SIG-M5 treated with dmso at 0.1 percent for 504 hours (cell line): ENCODE measurements around the gene PITPNB.
A peak's percentile ranks its signal among the peaks of the same experiment; 100 is the strongest.

ENCODE experiments used
- DNase-seq: peaks from one replicate; lab custom pipeline; 2025; ENCODE audit not compliant: unreplicated experiment; lab: John Stamatoyannopoulos, UW

PITPNB gene

GRCh38 chr22:27919222-27919941, at the start of gene PITPNB:
Gene PITPNB, minus strand, starts transcription at chr22:27919256. Its CDS starts 65 bp downstream, at chr22:27919191.
- DNase-seq = peak; percentile 92

GRCh38 chr22:27966168-27967064, 47.4 kb upstream of the PITPNB start:
- no peak for DNase-seq

DNA sequence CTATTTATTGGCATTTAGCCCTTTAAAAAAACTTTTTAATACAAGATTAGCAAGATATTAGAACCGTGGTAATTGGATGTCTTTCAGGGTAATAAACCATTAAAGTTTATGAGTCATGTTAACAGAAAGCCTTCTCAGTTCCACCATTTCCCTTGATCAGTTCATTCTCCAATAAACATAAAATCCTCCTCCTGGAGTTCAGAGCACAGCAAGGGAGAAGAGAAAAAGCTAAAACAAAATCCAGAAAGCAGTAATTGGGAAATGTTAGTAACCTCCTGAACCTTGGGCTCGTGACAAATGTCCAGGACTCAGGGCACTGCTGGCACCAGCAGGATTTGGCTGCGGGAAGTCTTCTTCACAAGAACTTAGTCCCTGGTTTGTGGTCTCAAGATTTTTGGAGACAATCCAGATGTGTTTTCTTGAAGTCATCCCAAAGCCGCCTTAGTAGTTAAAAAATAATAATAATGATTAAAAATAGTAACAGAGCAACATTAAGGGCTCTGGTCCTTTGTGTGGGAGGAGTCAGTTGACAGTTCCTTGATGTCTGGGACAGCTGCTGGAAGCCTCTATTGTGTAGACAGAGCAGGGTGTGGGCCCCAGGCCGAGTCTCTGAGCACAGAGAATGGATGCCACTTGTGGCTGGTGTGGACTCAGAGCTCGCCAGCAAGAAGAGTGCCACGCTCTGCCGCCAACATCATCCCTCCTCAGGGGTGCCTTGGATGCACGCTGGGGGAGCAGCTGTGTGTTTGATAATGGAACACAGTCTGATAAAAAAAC, 43.4 kb upstream of the PITPNB start:
- DNase-seq = no peak

DNA sequence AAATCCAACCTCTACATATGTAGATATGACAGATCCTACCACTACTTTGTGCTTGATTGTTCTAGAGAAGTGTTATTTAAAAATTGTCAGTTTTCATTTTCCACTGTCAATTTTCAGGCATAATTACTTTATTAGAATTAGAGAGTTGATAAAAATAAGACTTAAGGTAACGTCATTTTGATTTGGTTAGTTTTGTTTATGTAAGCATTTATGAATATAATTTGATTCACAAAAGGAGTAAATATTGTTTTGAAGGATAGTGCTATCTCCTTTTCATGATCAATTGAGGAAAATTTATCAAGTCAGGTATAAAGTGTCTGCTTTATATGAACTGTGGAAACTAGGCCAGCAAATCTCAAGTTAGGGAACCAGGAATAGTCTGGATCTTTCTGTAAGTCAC, 42.6 kb upstream of the PITPNB start:
- DNase-seq = no peak

- no peak for DNase-seq
Measured at GRCh38 chr22:27961182-27961581, 42.1 kb upstream of the PITPNB start.

DNA sequence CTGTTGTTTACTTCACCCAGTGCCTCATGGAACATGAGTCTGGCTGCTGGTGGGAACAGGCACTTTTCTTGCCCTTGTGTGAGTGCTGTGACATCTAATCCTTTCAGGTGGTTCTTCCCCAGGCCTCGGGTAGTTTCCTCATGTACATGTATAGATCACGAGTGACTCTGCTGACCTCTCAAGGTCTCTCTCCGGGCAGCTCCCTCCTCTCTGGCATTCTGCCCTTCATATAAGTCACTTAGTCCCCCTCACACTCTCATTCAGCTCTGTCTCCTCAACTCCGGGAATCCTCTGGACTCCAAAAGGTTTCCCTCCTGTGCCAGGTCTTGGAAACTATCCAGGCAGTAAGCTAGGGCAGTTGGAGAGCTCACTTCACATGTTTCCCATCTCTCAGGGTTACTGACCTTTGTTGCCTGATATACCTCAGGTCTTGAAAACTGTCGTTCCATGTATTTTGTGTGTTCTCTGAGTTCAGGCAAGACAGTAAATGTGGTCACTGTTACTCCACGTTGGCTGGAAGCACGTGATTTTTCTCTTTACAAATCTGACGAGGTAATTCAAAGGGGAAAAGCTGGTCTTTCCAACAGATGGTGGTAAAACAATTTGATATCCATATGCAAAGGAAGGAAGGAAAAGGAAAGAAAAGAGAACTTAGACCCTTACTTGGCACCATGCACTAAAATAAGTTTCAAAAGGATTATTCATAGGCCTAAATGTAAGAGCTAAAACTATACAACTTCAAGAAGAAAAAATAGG, 40.5 kb upstream of the PITPNB start:
- no peak for DNase-seq

GRCh38 chr22:27952779-27953178, 33.7 kb upstream of the PITPNB start:
- DNase-seq = no peak

DNA sequence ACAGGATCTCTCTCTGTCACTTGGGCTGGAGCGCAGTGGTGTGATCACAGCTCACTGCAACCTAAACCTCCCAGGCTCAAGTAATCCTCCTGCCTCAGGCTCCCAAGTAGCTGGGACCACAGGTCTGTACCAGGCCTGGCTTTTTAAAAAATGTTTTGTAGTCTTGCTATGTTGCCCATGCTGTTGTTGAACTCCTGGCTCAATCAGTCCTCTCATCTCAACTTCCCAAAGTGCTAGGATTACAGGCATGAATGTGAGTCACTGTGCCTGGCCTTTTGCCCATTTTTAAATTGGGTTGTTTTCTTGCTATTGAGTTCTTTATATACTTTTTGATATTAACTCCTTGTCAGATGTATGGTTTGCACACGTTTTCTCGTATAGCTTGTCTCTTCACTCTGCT, 33.0 kb upstream of the PITPNB start:
- DNase-seq = no peak

- no peak for DNase-seq
Measured at GRCh38 chr22:27949421-27949820, 30.4 kb upstream of the PITPNB start.

DNA sequence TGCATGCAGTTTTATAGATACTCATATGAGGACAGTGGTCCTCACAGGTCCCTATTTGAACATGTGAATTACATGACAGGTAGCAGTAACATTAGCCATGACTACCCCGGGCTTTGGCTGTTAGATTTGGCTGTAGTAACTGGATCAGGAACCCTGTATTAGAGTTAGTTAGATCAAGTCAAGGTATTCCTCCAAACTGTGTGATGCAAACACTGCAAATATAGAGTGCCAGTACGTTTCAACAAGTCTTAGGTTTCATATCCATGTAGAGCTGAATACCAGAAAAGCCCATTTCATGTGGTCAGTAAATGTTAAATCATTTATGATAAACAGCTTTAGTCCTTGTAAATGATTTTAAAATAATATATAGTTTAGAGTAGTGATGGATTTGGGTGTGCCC, 29.5 kb upstream of the PITPNB start:
- DNase-seq = no peak

- DNase-seq = no peak
Measured at GRCh38 chr22:27947448-27947847, 28.4 kb upstream of the PITPNB start.

DNA sequence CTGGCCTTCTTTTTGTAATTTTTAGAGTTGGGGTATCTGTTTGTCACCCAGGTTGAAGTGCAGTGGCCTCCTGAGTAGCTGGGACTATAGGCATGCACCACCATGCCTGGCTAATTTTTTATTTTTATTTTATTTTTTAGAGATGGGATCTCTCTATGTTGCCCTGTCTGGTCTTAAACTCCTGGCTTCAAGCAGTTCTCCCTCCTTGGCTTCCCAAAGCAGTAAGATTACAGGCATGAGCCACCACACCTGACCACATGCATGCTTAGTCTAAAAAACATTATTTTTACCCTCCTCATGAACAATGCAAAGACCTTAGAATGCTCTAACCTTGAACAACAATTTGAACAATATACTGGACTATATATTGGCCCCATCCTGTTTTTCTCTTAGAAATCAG, 22.1 kb upstream of the PITPNB start:
- no peak for DNase-seq

DNA sequence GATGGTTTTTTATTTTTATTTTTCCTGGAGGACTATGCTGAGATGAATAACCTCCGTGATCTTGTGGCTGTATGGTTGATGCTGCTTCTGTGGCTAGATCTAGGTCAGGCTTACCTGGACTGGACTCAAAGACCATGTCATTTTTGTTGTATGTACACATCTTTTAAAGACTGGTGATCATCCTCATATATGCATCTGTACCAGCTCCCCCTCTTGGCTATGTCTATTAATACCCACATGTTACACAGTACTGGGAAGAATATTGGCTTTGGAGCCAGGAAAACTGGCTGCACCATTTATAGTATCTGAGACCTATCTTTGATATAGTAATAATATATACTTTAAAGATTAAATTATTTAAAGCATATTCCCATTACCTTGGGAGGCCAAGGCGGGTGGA, 18.4 kb upstream of the PITPNB start:
- no peak for DNase-seq

- no peak for DNase-seq
Measured at GRCh38 chr22:27935897-27936296, 16.8 kb upstream of the PITPNB start.

- no peak for DNase-seq
Measured at GRCh38 chr22:27934069-27934468, 15.0 kb upstream of the PITPNB start.

DNA sequence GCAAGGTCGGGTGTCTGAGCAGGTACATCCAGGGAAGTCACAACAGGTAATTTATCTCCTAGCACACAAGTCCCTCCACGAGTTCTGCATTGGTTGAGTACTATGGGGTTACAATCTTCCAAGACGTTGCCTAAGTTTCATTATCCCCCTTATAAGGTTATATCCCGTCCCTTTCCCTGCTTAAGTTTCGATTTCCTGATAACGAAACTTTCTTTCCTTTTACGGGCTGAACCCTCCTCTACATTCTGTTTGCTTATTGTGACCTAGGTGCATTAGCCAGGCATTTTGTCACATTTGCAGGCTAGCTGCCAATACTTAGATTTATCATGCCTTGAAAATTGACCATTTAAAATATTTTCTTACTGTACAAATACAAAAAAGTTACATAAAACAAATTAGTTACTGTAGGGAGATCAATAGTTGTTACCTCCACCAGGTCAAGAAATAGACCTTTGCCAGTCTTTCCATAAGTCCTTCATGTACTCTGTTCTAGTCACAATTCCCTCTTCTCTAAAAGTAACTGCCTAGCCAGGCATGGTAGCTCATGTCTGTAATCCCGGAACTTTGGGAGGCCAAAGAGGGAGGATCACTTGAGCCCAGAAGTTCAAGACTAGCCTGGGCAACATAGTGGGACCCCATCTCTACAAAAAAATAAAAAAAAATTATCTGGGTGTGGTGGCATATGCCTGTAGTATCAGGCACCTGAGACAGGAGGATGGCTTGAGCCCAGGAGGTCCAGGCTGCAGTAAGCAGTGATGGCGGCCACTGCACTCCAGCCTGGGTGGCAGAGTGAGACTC, 14.3 kb upstream of the PITPNB start:
- no peak for DNase-seq

DNA sequence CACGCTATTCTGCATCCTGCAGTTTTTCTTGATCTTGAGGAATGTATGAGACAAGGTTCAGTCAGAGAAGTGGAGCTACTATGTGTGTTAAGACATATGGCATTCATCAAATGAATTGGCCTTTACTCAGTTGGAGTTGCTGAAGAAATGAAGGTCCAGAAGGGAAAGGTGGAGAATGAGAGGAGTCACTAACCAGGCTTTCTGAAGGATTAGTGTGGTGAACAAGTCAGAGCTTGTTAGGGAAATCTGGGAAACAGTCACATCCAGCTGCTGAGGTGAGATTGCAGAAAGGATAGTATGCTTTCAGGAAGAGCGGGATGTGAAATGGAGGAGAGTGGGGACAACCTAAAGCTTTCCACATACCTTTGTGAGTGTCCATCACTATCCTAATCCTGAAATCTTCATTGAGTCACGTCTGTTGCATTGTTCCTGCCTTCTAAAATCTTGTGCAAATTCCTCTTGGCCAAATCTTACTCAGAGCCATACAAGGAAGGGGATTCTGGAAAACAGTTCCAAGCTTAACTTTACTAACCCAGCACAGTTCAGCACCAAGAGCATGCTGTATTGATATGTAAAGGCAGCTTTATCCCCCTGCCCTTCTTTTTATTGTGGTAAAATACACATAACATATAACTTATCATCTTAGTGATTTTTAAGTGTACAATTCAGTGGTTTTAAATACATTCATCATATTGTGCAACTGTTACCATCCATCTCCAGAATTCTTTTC, 11.4 kb upstream of the PITPNB start:
- DNase-seq = no peak

DNA sequence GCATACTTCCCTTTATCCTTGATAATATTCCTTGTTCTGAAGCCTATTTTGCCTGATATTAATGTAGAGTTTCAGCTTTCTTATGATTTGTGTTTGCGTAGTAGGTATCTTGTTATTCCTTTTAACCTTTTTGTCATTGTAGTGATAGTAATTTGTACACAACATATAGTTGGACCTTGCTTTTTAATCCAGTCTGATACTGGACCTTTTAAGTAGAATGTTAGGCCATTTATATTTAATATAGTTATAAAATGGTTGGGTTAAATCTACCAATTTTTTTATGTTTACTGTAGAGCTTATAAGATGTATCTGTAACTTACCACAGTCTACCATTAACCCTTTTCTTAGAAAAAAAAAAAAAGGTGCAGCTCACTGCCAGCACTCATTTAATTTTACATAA, 8.6 kb upstream of the PITPNB start:
- DNase-seq = no peak

- no peak for DNase-seq
Measured at GRCh38 chr22:27925331-27925730, 6.3 kb upstream of the PITPNB start.
